ENCODE results near the gene ZNF555.
"Not testable (repeated sequence)": the region's sequence is repeated elsewhere in the genome, so short reads cannot be mapped to it uniquely, and the experiment has no call there.

Gene ZNF555

DNA sequence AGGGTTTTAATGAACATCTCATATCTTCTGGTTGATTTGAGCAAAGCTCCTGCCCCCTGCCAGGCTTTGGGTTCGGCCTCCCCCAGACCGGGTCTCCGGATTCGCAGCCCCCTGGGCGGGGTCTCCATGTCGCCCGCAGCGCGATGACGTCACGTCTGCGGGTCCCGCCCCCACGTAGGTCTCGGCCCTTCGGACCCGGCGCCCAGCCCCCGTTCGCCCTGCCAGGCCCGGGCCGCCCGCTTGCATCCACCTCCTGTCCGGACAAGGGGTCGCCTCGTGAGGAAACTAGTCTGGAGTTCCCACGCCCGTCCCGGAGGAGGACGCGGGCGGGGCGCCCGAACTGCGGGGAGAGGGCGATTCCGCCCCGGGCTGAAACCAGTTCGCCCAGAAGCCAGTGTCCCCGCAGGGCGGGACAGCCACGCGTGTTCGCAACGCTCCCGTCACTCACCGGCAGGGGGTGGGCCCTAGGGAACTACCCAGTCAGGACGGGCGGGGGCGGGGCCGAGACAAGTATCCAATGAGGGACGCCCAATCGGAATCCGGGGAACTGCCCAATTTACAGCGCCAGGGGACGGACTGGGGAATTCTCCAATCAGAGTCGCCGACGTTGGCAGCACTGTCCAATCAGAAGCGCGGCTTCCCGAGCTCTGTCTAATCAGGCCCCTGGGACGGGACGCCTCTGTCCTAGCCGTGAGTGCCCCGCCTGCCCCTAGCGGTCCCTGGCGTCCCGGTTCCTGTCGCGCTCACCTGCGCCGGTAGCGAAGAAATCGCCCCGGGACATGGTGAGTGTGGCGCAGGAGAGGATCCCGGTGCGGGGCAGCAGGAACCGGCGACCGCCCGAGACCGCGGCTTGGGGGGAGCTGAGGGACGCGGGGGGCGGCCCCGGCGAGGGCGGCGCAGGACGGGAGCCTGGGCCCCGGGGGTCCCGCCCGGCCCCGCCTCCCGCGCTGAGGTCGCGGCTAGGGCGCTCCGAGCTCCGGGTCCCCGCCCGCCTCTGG, at the start of gene ZNF555:
Gene ZNF555 (plus strand): TSS at position 682 of the 998 bp plus-strand sequence. CDS start 98 bp downstream, at position 780.
- DNase-seq (peak; percentile 99), ATAC-seq (replicated peaks) (peak; percentile 97)
- peak within 1 kb of the TSS; percentile 95 to 99 for H3K4me3 Mint-ChIP-seq
- peak within 1 kb of the TSS; percentile 99 for H3K27ac Mint-ChIP-seq
- peaks cover 7 to 9% of the 10 kb centered on the region in 2 donors for H3K9me3 Mint-ChIP-seq
- H3K27me3 Mint-ChIP-seq: no peaks in the 10 kb centered on the region
- H3K4me1 Mint-ChIP-seq: peaks cover 10 to 27% of the 10 kb centered on the region in 2 donors
- peaks cover 16 to 34% of the 10 kb centered on the region in 2 donors for H3K36me3 Mint-ChIP-seq

DNA sequence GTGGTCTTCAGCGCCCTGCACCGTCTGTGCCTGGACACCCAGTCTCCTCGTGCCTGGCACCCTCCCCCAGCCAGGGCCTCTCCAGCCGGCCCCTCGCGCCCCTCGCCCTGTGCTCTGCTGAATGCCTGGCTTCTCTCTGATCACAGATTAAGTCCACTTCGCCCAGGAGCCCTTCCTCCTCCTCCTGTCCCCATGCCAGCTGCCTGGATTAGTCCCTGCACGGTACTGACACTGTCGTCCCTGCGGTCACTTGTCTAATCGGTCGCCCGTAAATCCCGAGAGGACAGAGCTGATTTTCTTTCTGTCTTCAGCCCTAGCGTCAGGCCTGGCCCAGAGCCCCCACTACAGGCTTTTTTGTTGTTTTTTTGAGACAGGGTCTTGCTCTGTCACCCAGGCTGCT, 49.4 kb upstream of the ZNF555 start:
- ATAC-seq (replicated peaks) (no peak), DNase-seq (no peak)
- peak overlapping the region; percentile 11 for H3K27ac Mint-ChIP-seq
- H3K4me3 Mint-ChIP-seq: no peak overlapping the region
- H3K36me3 Mint-ChIP-seq: peaks cover 52 to 73% of the 10 kb centered on the region in 2 donors
- H3K9me3 Mint-ChIP-seq: no peaks in the 10 kb centered on the region
- H3K4me1 Mint-ChIP-seq: peaks cover 32 to 40% of the 10 kb centered on the region in 2 donors
- H3K27me3 Mint-ChIP-seq: no peaks in the 10 kb centered on the region

GRCh38 chr19:2792666-2793065, 48.6 kb upstream of the ZNF555 start:
- not testable (repeated sequence) for ATAC-seq (replicated peaks); H3K27me3 Mint-ChIP-seq; H3K27ac Mint-ChIP-seq

GRCh38 chr19:2793126-2793525, 48.1 kb upstream of the ZNF555 start:
- H3K9me3 Mint-ChIP-seq: no peaks in the 10 kb centered on the region
- no peak for ATAC-seq (replicated peaks)

More at GRCh38 chr19:2792666-2793065, 48.6 kb upstream of the ZNF555 start:
- not testable (repeated sequence) for H3K4me3 Mint-ChIP-seq, DNase-seq, H3K9me3 Mint-ChIP-seq
- Mint-ChIP-seq H3K36me3 (peaks cover 52 to 70% of the 10 kb centered on the region in 2 donors), H3K4me1 (peaks cover 26 to 33% of the 10 kb centered on the region in 2 donors)

GRCh38 chr19:2793577-2793976, 47.7 kb upstream of the ZNF555 start:
- H3K4me3 Mint-ChIP-seq: no peak overlapping the region
- no peaks in the 10 kb centered on the region for H3K27me3 Mint-ChIP-seq
- ATAC-seq (replicated peaks) (no peak), DNase-seq (no peak)
- H3K36me3 Mint-ChIP-seq: peaks cover 45 to 66% of the 10 kb centered on the region in 2 donors
- H3K4me1 Mint-ChIP-seq: peaks cover 20 to 24% of the 10 kb centered on the region in 2 donors
- H3K27ac Mint-ChIP-seq: no peak overlapping the region
- H3K9me3 Mint-ChIP-seq: no peaks in the 10 kb centered on the region

More at GRCh38 chr19:2793126-2793525, 48.1 kb upstream of the ZNF555 start:
- H3K27ac Mint-ChIP-seq: no peak overlapping the region
- DNase-seq: no peak
- no peak overlapping the region for H3K4me3 Mint-ChIP-seq
- H3K4me1 Mint-ChIP-seq: peaks cover 22 to 28% of the 10 kb centered on the region in 2 donors
- no peaks in the 10 kb centered on the region for H3K27me3 Mint-ChIP-seq
- peaks cover 48 to 69% of the 10 kb centered on the region in 2 donors for H3K36me3 Mint-ChIP-seq

DNA sequence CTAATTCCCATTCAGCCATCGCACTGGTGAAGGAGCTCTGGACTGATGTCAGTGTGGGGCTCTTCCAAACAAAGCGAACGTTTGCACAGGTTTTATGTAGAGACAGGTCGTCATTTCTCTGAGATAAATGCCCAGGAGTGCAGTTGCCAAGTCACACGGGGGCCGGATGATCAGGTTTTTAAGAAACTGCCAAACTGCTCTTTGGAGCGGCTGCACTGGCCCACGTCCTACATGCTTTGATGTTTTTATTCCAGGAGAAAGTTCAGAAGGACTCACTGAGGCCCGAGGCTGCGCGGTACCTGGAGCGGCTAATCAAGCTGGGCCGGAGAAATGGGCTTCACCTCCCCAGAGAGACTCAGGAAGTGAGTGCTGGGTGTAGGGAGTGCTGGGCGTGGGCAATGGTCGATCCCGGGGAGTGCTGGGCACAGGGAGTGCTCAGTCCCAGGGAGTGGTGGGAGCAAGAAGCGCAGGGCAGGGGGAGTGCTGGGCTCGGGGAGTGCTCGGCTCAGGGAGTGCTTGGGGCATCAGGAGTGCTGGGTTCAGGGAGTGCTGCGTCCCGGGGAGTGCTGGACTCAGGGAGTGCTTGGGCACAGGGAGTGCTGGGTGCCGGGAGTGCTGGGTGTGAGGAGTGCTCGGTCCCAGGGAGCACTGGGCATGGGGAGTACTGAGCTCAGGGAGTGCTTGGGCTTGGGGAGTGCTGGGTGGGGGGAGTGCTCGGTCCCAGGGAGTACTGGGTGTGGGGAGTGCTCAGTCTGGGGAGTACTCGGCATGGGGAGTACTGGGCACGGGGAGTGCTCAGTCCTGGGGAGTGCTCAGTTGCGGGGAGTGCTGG, 45.2 kb upstream of the ZNF555 start:
- H3K4me3 Mint-ChIP-seq: no peak overlapping the region
- H3K27ac Mint-ChIP-seq: no peak overlapping the region

DNA sequence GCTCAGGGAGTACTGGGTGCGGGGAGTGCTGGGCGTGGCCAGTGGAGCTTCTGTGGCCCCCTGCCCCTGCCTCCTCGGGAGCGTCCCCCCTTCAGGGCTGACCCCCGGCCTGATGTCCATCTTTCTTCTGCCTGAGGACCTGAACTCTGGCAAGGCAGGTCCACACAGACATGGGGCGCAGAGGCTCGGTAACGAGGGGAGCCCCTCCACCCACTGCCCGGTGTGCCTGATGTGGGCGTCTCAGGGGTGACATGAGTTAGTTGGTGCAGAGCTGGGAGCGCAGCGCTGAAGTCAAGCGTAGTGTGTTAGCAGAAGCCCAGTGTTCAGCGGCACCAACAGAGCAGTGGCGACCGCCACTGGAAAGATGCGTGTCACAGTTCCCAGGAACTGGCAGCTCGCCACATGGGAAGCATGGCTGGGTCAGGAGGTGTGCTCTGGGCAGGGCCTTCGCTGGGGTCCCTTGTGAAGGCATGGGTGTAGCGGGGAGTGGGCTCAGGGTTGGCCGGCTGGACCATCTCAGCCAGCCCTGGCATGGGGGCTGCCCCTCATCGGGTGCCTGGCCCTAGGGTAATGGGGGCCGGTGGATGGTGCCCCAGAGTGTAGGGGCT, 44.5 kb upstream of the ZNF555 start:
- peaks cover 43 to 61% of the 10 kb centered on the region in 2 donors for H3K36me3 Mint-ChIP-seq

More for the DNA sequence above, 45.2 kb upstream of the ZNF555 start:
- Mint-ChIP-seq H3K36me3 (peaks cover 39 to 59% of the 10 kb centered on the region in 2 donors), H3K4me1 (peaks cover 5 to 6% of the 10 kb centered on the region in 2 donors), H3K9me3 (no peaks in the 10 kb centered on the region), H3K27me3 (no peaks in the 10 kb centered on the region)
- DNase-seq: no peak
- no peak for ATAC-seq (replicated peaks)

GRCh38 chr19:2797280-2797679, 44.0 kb upstream of the ZNF555 start:
- Mint-ChIP-seq H3K4me3 (no peak overlapping the region), H3K9me3 (no peaks in the 10 kb centered on the region), H3K4me1 (peaks cover 0 to 6% of the 10 kb centered on the region in 2 donors), H3K36me3 (peaks cover 42 to 62% of the 10 kb centered on the region in 2 donors), H3K27ac (no peak overlapping the region), H3K27me3 (no peaks in the 10 kb centered on the region)
- ATAC-seq (replicated peaks): no peak
- DNase-seq: no peak

More for the DNA sequence above, 44.5 kb upstream of the ZNF555 start:
- Mint-ChIP-seq H3K27me3 (no peaks in the 10 kb centered on the region), H3K9me3 (no peaks in the 10 kb centered on the region), H3K27ac (no peak overlapping the region), H3K4me1 (peaks cover 3 to 6% of the 10 kb centered on the region in 2 donors), H3K4me3 (no peak overlapping the region)
- no peak for DNase-seq
- no peak for ATAC-seq (replicated peaks)

DNA sequence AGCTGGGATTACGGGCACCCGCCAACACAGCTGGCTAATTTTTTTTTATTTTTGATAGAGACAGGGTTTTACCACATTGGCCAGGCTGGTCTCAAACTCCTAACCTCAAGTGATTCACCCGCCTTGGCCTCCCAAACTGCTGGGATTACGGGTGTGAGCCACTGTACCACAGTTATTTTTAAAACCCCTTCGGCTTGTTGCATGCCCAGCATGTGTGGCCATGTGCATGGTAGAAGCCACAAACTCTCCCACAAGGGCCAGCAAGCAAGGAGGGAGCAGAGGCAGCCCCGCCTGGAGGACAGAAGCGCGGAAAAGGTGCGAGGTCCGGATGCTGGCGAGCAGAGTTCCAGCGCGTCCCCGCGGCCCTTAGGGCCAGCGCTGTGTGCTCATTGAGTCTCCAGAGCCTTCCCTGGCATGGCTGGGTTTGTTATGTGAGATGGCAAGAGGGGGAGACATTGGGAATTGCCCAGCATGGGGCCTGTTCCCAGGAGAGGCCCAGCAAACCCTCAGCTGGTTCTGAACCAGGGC, 43.1 kb upstream of the ZNF555 start:
- Mint-ChIP-seq H3K27ac (no peak overlapping the region), H3K36me3 (peaks cover 43 to 64% of the 10 kb centered on the region in 2 donors), H3K27me3 (no peaks in the 10 kb centered on the region), H3K4me3 (no peak overlapping the region), H3K9me3 (no peaks in the 10 kb centered on the region), H3K4me1 (peaks cover 9 to 10% of the 10 kb centered on the region in 2 donors)
- DNase-seq (no peak), ATAC-seq (replicated peaks) (no peak)

GRCh38 chr19:2798733-2799132, 42.5 kb upstream of the ZNF555 start:
- Mint-ChIP-seq H3K36me3 (peaks cover 45 to 64% of the 10 kb centered on the region in 2 donors), H3K27ac (no peak overlapping the region), H3K4me3 (no peak overlapping the region), H3K27me3 (no peaks in the 10 kb centered on the region), H3K4me1 (peaks cover 10 to 11% of the 10 kb centered on the region in 2 donors), H3K9me3 (no peaks in the 10 kb centered on the region)
- ATAC-seq (replicated peaks) (no peak), DNase-seq (no peak)

DNA sequence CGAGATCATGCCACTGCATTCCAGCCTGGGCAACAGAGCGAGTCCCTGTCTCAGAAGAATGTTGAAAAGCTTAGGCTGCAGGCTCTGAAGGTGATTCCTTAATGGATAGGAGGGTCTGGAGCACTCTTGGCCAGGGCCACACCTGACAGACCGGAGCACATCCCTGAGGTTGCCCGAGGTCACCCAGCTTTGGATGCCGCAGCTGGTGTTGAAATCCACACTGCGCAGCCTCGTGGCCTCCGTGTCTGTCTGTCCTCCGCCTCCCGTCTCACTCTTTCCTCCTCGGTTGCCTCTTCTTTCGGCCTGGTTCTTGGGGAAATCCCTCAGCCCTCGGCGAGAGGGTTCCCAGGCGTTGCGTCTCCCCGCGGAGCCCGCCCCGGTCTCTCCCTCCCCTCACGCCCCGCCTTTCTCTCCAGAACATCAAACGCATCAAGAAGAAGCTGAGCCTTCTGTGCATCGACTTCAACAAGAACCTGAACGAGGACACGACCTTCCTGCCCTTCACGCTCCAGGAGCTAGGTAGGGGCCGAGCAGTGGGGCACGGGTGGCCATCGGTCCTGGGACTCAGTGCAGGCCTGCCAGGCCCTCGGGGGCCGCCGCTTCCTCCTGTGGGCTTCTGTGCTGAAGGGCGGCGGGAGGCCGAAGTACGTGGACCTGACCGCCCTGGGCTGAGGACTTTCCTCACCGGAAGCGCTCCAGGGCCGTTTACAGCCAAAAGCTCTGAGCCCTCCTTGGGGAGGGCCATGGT, 41.8 kb upstream of the ZNF555 start:
- Mint-ChIP-seq H3K4me1 (peaks cover 10 to 13% of the 10 kb centered on the region in 2 donors), H3K27me3 (no peaks in the 10 kb centered on the region), H3K36me3 (peaks cover 52 to 67% of the 10 kb centered on the region in 2 donors), H3K27ac (no peak overlapping the region), H3K9me3 (no peaks in the 10 kb centered on the region), H3K4me3 (no peak overlapping the region)
- ATAC-seq (replicated peaks) (no peak), DNase-seq (no peak)

DNA sequence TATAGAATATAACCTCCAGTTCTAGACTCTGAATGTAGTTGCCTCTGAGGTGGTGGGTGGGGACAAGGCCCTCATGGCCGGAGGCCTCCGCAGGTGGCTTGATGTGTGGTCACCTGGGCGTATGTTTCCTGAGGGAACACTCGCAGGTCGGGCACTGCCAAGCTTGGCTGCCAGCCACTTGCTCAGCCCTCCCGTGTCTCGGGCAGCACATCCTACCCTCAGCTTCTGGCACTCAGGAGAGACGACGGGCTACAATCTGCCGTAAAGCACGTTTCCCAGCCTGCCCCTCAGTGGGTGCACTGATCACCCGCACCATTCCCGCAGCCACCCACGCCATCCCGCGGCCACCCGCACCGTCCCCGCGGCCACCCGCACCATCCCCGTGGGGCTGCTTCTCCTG, 40.8 kb upstream of the ZNF555 start:
- Mint-ChIP-seq H3K27ac (no peak overlapping the region), H3K4me1 (peaks cover 10% of the 10 kb centered on the region in 2 donors), H3K36me3 (peaks cover 58 to 71% of the 10 kb centered on the region in 2 donors), H3K27me3 (no peaks in the 10 kb centered on the region), H3K4me3 (no peak overlapping the region), H3K9me3 (no peaks in the 10 kb centered on the region)
- ATAC-seq (replicated peaks) (no peak), DNase-seq (no peak)

DNA sequence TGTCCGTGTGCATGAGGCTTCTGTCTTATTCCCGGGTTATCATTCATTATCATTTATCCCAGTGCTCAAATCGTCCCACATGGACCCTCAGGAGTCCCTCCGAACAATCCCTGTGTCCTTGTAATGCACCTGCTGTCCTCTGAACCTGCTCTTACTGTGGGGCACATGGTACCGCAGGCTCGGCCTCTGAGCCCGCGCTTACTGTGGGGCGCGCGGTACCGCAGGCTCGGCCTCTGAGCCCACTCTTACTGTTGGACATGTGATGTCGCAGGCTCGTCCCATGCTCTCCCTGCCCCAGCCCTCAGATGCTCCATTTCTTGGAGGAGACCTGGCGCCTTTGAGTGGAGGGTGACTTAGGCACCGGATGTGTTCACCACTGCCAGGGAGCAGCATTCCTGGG, 38.4 kb upstream of the ZNF555 start:
- Mint-ChIP-seq H3K9me3 (no peaks in the 10 kb centered on the region), H3K27ac (no peak overlapping the region), H3K4me3 (no peak overlapping the region), H3K4me1 (peaks cover 10% of the 10 kb centered on the region in 2 donors), H3K36me3 (peaks cover 59 to 60% of the 10 kb centered on the region in 2 donors), H3K27me3 (no peaks in the 10 kb centered on the region)
- DNase-seq (no peak), ATAC-seq (replicated peaks) (no peak)

Data from stimulated activated naive B cell treated with anti-CD40 and anti-IgM and Interleukin-4, amounts not matched to agents 10 μg/mL and 1 μg/mL and 100 μg/mL, for 72 hours (primary cell).